Liver (tissue), 9 donors: ENCODE measurements around the gene AATK. TPM values are rescaled to one million over a fixed set of nuclear protein-coding genes. Genes with fewer than 3 reads are reported as not detected.

Experiments
- DNase-seq: peaks from one replicate; pipeline ENCODE4 v3.0.0-alpha.2; 2017; ENCODE audit warnings: low spot score
- H3K27ac ChIP-seq, 2 donors: one replicate each; pipeline ENCODE4 v1.7.0; 2013; ENCODE audit warnings: inconsistent platforms in 2 of 2, low read length in 2 of 2, control low read depth in 1 of 2, low read depth in 1 of 2, mild to moderate bottlenecking in 1 of 2
- H3K27me3 ChIP-seq, 4 donors: one replicate each; pipeline versions ENCODE4 v1.6.1 to v1.7.0; 2013; ENCODE audit warnings: low read length in 3 of 4, inconsistent platforms in 1 of 4, mild to moderate bottlenecking in 1 of 4, moderate library complexity in 1 of 4; ENCODE audit not compliant: control insufficient read depth in 4 of 4, insufficient read depth in 4 of 4
- H3K36me3 ChIP-seq, 4 donors: one replicate each; pipeline versions ENCODE4 v1.6.1 to v1.7.0; 2013; ENCODE audit warnings: low read length in 3 of 4, mild to moderate bottlenecking in 3 of 4, low read depth in 1 of 4, moderate library complexity in 1 of 4; ENCODE audit not compliant: control insufficient read depth in 4 of 4, insufficient read depth in 3 of 4
- H3K4me1 ChIP-seq, 4 donors: one replicate each; pipeline versions ENCODE4 v1.6.1 to v1.7.0; 2013; ENCODE audit warnings: low read length in 3 of 4, mild to moderate bottlenecking in 3 of 4, moderate library complexity in 1 of 4; ENCODE audit not compliant: control insufficient read depth in 4 of 4, insufficient read depth in 4 of 4
- H3K4me3 ChIP-seq, 3 donors: one replicate each; pipeline versions ENCODE4 v1.6.1 to v1.7.0; 2013; ENCODE audit warnings: low read length in 3 of 3, control low read depth in 1 of 3, low read depth in 1 of 3, mild to moderate bottlenecking in 1 of 3
- H3K9ac ChIP-seq, 2 donors: one replicate each; pipeline ENCODE4 v1.7.0; 2013; ENCODE audit warnings: low read length in 2 of 2, mild to moderate bottlenecking in 2 of 2, moderate library complexity in 2 of 2, control low read depth in 1 of 2, low read depth in 1 of 2
- H3K9me3 ChIP-seq, 4 donors: one replicate each; pipeline versions ENCODE4 v1.6.1 to v1.7.0; 2013; ENCODE audit warnings: low read length in 3 of 4; ENCODE audit not compliant: control insufficient read depth in 4 of 4
- HNF4A ChIP-seq, 2 donors: conservative IDR thresholded peaks; 2 replicates each; pipeline ENCODE4 v1.6.1; 2016; ENCODE audit warnings: antibody characterized with exemption in 2 of 2, mild to moderate bottlenecking in 2 of 2
- HNF4G ChIP-seq: IDR thresholded peaks from 2 replicates; pipeline ENCODE4 v1.6.1; 2016; ENCODE audit warnings: antibody characterized with exemption
- JUND ChIP-seq, 2 donors: IDR thresholded peaks; 2 replicates each; pipeline ENCODE4 v1.6.1; 2016; ENCODE audit warnings: antibody characterized with exemption in 2 of 2
- MAX ChIP-seq: IDR thresholded peaks from 2 replicates; pipeline ENCODE4 v1.6.1; 2016; ENCODE audit warnings: antibody characterized with exemption
- NR2F2 ChIP-seq: IDR thresholded peaks from 2 replicates; pipeline ENCODE4 v1.6.1; 2016; ENCODE audit warnings: antibody characterized with exemption
- REST ChIP-seq: IDR thresholded peaks from 2 replicates; pipeline ENCODE4 v1.6.1; 2016; ENCODE audit warnings: antibody characterized with exemption, mild to moderate bottlenecking
- RXRA ChIP-seq, 2 donors: IDR thresholded peaks; 2 replicates each; pipeline ENCODE4 v1.6.1; 2017 to 2018; ENCODE audit warnings: antibody characterized with exemption in 2 of 2, mild to moderate bottlenecking in 1 of 2
- SP1 ChIP-seq: IDR thresholded peaks from 2 replicates; pipeline ENCODE4 v1.6.1; 2018; ENCODE audit warnings: antibody characterized with exemption, mild to moderate bottlenecking
- TAF1 ChIP-seq: conservative IDR thresholded peaks from 2 replicates; pipeline ENCODE4 v1.6.1; 2016; ENCODE audit warnings: antibody characterized with exemption, mild to moderate bottlenecking
- YY1 ChIP-seq: IDR thresholded peaks from 2 replicates; pipeline ENCODE4 v1.6.1; 2016; ENCODE audit warnings: antibody characterized with exemption, mild to moderate bottlenecking
- ZBTB33 ChIP-seq: IDR thresholded peaks from 2 replicates; pipeline ENCODE4 v1.6.1; 2016; ENCODE audit warnings: antibody characterized with exemption
- WGBS: extraction: QIAGEN DNeasy Blood & Tissue Kit; methylation state at CpG from one replicate; pipeline ENCODE4 v1.1.7; 2013; 5-methylcytosine and 5-hydroxymethylcytosine counted together
- polyA plus RNA-seq, 2 donors: library from polyadenylated mRNA; stranded (reverse) in 1 of 2; unstranded in 1 of 2; fragments of 200-250 nt in 1 of 2; fragments of >200 nt in 1 of 2; fragmentation: Nextera tagmentation in 1 of 2; extraction: Ambion mirVana in 1 of 2; gene quantifications; one replicate each; pipeline versions ENCODE4 v1.2.1 to v1.2.3, GENCODE V29; 2013 to 2015
- total RNA-seq, 2 donors: library from RNA; depleted of rRNA; stranded (reverse); fragments of >200 nt; gene quantifications; one replicate each; pipeline ENCODE4 v1.2.3, GENCODE V29; 2014
- TF ChIP-seq, protein P1 (sequence below): fragments of 150-350 bp; IDR thresholded peaks from 2 replicates; pipeline ENCODE4 v1.5.1; 2017; ENCODE audit warnings: improper control_type of control experiment, low read depth, low read length; ENCODE audit not compliant: missing input control
- donor health status: healthy.
- donor health status: healthy.
- donor health status: healthy.
- donor health status: healthy.
- donor health status: healthy.

AATK gene
- total and polyA plus RNA-seq, 4 donors = 0.24 to 2.3 (median 0.62) TPM

GRCh38 chr17:81129289-81129688 is 36.7 kb downstream of the AATK start:
- Histone ChIP-seq H3K9ac (no peak overlapping the region), H3K27ac (no peak overlapping the region), H3K9me3 (no peaks in the 10 kb centered on the region), H3K27me3 (no peaks in the 10 kb centered on the region), H3K4me1 (peaks cover 0 to 7% (median 0%) of the 10 kb centered on the region in 4 donors), H3K36me3 (no peaks in the 10 kb centered on the region), H3K4me3 (no peak overlapping the region)
- 96% methylated on average over 11 of the region's 11 CpGs for WGBS
- no peak for DNase-seq
- TF ChIP-seq HNF4G = no peak
- no peak for TF ChIP-seq JUND (IDR thresholded peaks at IDR 0.05)
- TF ChIP-seq SP1 = no peak
- no peak for TF ChIP-seq HNF4A (conservative IDR thresholded peaks at IDR 0.05)
- TF ChIP-seq YY1 = no peak
- TF ChIP-seq, protein P1, sequence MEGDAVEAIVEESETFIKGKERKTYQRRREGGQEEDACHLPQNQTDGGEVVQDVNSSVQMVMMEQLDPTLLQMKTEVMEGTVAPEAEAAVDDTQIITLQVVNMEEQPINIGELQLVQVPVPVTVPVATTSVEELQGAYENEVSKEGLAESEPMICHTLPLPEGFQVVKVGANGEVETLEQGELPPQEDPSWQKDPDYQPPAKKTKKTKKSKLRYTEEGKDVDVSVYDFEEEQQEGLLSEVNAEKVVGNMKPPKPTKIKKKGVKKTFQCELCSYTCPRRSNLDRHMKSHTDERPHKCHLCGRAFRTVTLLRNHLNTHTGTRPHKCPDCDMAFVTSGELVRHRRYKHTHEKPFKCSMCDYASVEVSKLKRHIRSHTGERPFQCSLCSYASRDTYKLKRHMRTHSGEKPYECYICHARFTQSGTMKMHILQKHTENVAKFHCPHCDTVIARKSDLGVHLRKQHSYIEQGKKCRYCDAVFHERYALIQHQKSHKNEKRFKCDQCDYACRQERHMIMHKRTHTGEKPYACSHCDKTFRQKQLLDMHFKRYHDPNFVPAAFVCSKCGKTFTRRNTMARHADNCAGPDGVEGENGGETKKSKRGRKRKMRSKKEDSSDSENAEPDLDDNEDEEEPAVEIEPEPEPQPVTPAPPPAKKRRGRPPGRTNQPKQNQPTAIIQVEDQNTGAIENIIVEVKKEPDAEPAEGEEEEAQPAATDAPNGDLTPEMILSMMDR = no peak
- TF ChIP-seq RXRA (IDR thresholded peaks at IDR 0.05) = no peak
- no peak for TF ChIP-seq MAX
- no peak for TF ChIP-seq TAF1
- no peak for TF ChIP-seq REST
- no peak for TF ChIP-seq ZBTB33
- TF ChIP-seq NR2F2 = no peak

DNA sequence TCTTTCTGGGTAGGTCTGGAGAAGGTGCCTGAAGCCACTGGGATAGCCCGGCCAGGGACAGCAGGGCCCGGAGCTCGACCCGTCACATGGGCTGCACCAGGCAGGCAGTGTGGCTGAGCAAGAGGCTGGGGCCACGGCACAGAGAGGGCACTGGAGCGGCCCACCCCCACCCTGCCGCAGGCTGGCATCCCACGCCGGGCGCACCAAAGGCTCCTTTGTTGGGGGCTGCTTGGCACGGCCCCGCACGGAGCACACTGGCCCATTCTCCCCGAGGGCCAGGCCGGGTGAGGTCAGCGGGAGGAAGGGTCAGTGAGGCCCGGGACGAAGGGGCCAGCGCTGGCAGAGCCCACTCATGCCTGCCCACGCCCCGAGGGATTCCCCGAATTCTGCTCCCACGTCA is 37.2 kb downstream of the AATK start:
- Histone ChIP-seq H3K4me3 (no peak overlapping the region), H3K36me3 (no peaks in the 10 kb centered on the region), H3K9me3 (no peaks in the 10 kb centered on the region), H3K4me1 (peaks cover 0 to 7% (median 0%) of the 10 kb centered on the region in 4 donors), H3K27ac (no peak overlapping the region), H3K9ac (no peak overlapping the region), H3K27me3 (no peaks in the 10 kb centered on the region)
- TF ChIP-seq HNF4G (no peak), TAF1 (no peak), JUND (IDR thresholded peaks at IDR 0.05) (no peak), NR2F2 (no peak)
- TF ChIP-seq, protein P1 = no peak
- 93% methylated on average over 23 of the region's 23 CpGs for WGBS
- no peak for DNase-seq
